Thymus (tissue), 11 donors: ENCODE results near the gene RPAP3. TPM values are rescaled to one million over a fixed set of nuclear protein-coding genes. Genes with fewer than 3 reads are reported as not detected.

Experiments
- DNase-seq, 9 donors: peaks; one replicate each; pipeline ENCODE4 v3.0.0-alpha.2; 2013; ENCODE audit warnings: low spot score in 9 of 9, low read depth in 6 of 9, missing footprints in 1 of 9
- H3K27ac ChIP-seq, 2 donors: one replicate each; pipeline ENCODE4 v1.5.1; 2013; ENCODE audit warnings: control low read depth in 1 of 2, low read depth in 1 of 2, low read length in 1 of 2, mild to moderate bottlenecking in 1 of 2, moderate library complexity in 1 of 2
- H3K27me3 ChIP-seq, 2 donors: one replicate each; pipeline ENCODE4 v1.5.1; 2013; ENCODE audit warnings: low read length in 1 of 2; ENCODE audit not compliant: control insufficient read depth in 2 of 2, insufficient read depth in 1 of 2
- H3K36me3 ChIP-seq, 2 donors: one replicate each; pipeline ENCODE4 v1.5.1; 2013; ENCODE audit warnings: low read length in 1 of 2, mild to moderate bottlenecking in 1 of 2, moderate library complexity in 1 of 2; ENCODE audit not compliant: control insufficient read depth in 2 of 2, insufficient read depth in 2 of 2
- H3K4me1 ChIP-seq, 2 donors: one replicate each; pipeline ENCODE4 v1.5.1; 2013; ENCODE audit warnings: low read length in 2 of 2; ENCODE audit not compliant: control insufficient read depth in 2 of 2, insufficient read depth in 2 of 2
- H3K4me3 ChIP-seq, 2 donors: one replicate each; pipeline ENCODE4 v1.5.1; 2013; ENCODE audit warnings: low read length in 2 of 2, control low read depth in 1 of 2, mild to moderate bottlenecking in 1 of 2
- H3K9me3 ChIP-seq, 2 donors: one replicate each; pipeline ENCODE4 v1.5.1; 2013; ENCODE audit warnings: low read length in 1 of 2, mild to moderate bottlenecking in 1 of 2; ENCODE audit not compliant: control insufficient read depth in 2 of 2, insufficient read depth in 1 of 2
- WGBS: extraction: QIAGEN DNeasy Blood & Tissue Kit; methylation state at CpG from one replicate; pipeline ENCODE4 v1.1.7; 2013; 5-methylcytosine and 5-hydroxymethylcytosine counted together
- polyA plus RNA-seq: library from polyadenylated mRNA; stranded (reverse); fragments of 200-250 nt; gene quantifications from one replicate; pipeline ENCODE4 v1.2.3, GENCODE V29; 2013
- total RNA-seq: library from RNA; stranded (reverse); fragments of 120-200 nt; gene quantifications from one replicate; pipeline ENCODE4 v1.2.4, GENCODE V29; 2013
- donor health status: healthy.

The RPAP3 gene
- total and polyA plus RNA-seq, 2 donors = 20.9 to 30.5 TPM

- H3K4me1 ChIP-seq = peaks cover 11 to 33% of the 10 kb centered on the region in 2 donors
- no peaks in the 10 kb centered on the region for H3K36me3 ChIP-seq
Measured at GRCh38 chr12:47717046-47717442, 11.2 kb upstream of the RPAP3 start.

DNA sequence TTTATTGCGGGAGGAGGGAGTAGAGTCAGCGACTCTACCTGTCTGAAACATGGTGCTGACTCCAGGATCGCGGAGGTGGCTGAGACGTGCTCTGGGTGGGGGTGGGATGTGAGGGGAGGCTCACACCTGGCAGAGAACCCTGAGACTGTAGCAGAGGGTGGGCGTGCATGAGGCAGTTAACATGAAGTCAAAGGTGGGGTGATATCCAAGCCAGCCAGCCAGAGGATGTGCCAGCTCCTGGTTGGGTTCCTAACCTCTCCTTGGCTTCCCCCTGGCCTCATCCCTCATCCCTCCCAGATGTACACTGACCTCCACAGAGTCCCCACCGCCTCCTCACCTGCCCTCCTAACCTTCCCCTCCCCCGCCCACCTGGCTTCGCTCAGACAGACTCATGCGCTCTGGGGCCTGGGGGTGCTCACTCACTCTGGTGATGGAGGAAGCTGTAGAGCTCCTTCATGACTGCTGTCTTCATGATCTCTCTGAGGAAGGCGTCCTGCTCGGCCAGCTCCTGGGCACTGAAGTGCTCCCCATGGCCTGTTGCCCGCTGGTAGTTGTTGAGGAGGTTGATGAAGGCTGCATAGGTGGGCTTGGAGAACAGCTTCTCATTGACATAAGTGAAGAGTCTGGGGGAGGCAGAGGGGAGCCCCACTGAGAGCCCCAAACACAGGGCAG lies 10.2 kb upstream of the RPAP3 start:
- Histone ChIP-seq H3K9me3 (no peaks in the 10 kb centered on the region), H3K27ac (peak overlapping the region in 1 of 2 donors; percentile 44), H3K36me3 (no peaks in the 10 kb centered on the region), H3K27me3 (no peaks in the 10 kb centered on the region), H3K4me1 (peaks cover 11 to 33% of the 10 kb centered on the region in 2 donors), H3K4me3 (no peak overlapping the region)
- no peak for DNase-seq
- WGBS = 93% methylated on average over 13 of the region's 13 CpGs

More at GRCh38 chr12:47717046-47717442, 11.2 kb upstream of the RPAP3 start:
- DNase-seq = no peak
- Histone ChIP-seq H3K9me3 (no peaks in the 10 kb centered on the region), H3K27me3 (no peaks in the 10 kb centered on the region), H3K27ac (no peak overlapping the region), H3K4me3 (no peak overlapping the region)
- WGBS = 89% methylated on average over 6 of the region's 6 CpGs

GRCh38 chr12:47715393-47715876 lies 9.6 kb upstream of the RPAP3 start:
- DNase-seq = peak; percentile 64 to 94 (median 82)
- 33% methylated on average over 10 of the region's 10 CpGs for WGBS
- Histone ChIP-seq H3K27ac (peak overlapping the region in 1 of 2 donors; percentile 44), H3K27me3 (no peaks in the 10 kb centered on the region), H3K9me3 (no peaks in the 10 kb centered on the region), H3K4me1 (peaks cover 11 to 33% of the 10 kb centered on the region in 2 donors), H3K36me3 (no peaks in the 10 kb centered on the region), H3K4me3 (no peak overlapping the region)

DNA sequence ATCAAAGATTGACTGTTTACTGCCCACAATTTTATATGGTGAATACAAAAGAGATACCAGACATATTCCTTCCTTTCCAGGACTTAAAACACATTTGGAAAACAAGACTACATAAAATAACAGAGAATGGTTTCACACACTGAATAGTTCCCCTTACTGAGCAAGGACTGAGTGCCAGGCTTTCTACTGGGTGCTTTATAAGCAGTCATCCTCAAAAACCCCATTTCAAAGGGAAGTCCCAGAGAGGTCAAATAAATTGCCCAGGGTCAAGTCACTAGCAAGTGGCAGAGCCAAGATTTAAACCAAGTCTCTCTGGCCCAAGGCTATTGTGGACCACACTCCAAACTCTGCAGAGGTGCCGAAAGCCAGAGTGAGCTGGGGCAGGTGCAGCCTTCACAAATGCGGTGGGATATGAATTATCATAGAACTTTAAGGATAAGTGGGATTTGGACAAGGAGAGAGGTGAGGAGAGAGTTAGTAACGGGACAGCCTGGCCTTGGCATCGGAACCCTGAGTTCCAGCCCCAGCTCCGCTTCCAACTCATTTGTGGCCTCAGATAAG lies 9.1 kb upstream of the RPAP3 start:
- WGBS = 60% methylated on average over 5 of the region's 5 CpGs
- Histone ChIP-seq H3K36me3 (no peaks in the 10 kb centered on the region), H3K4me1 (peaks cover 11 to 33% of the 10 kb centered on the region in 2 donors), H3K9me3 (no peaks in the 10 kb centered on the region), H3K27me3 (no peaks in the 10 kb centered on the region), H3K27ac (no peak overlapping the region), H3K4me3 (no peak overlapping the region)
- DNase-seq = no peak

GRCh38 chr12:47712171-47712570 lies 6.3 kb upstream of the RPAP3 start:
- DNase-seq = no peak
- H3K4me1 ChIP-seq = peaks cover 10 to 30% of the 10 kb centered on the region in 2 donors
- no peak overlapping the region for H3K4me3 ChIP-seq
- H3K27ac ChIP-seq = no peak overlapping the region
- H3K27me3 ChIP-seq = no peaks in the 10 kb centered on the region
- H3K9me3 ChIP-seq = no peaks in the 10 kb centered on the region
- 97% methylated on average over 6 of the region's 6 CpGs for WGBS
- H3K36me3 ChIP-seq = no peaks in the 10 kb centered on the region

GRCh38 chr12:47711448-47711847 lies 5.6 kb upstream of the RPAP3 start:
- Histone ChIP-seq H3K4me1 (peaks cover 13 to 26% of the 10 kb centered on the region in 2 donors), H3K9me3 (no peaks in the 10 kb centered on the region), H3K27me3 (no peaks in the 10 kb centered on the region), H3K4me3 (no peak overlapping the region), H3K36me3 (no peaks in the 10 kb centered on the region), H3K27ac (no peak overlapping the region)
- no peak for DNase-seq
- WGBS = 96% methylated on average over 5 of the region's 5 CpGs

DNA sequence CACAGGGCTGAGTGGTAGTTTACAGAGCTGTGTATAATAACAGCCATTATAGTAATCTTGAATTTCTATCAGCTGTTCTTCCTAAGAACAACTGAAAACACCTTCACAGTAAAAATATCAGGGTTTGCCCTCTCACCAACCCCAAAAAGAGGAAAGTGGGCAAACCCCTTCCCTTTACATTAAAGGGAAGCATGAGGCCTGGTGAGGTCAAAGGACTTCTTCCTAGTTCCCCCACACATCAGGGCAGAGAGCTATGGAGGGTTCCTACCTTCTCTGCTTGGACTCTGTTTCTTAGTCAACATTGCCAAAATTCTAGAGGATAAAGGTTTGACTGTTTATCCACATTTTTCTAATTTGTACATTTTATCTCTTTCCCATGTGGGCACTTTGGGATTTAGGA lies 4.4 kb upstream of the RPAP3 start:
- no peak for DNase-seq
- no peak overlapping the region for H3K27ac ChIP-seq
- no peaks in the 10 kb centered on the region for H3K36me3 ChIP-seq
- H3K4me1 ChIP-seq = peaks cover 15 to 16% of the 10 kb centered on the region in 2 donors
- no peaks in the 10 kb centered on the region for H3K9me3 ChIP-seq
- H3K4me3 ChIP-seq = no peak overlapping the region
- no peaks in the 10 kb centered on the region for H3K27me3 ChIP-seq

DNA sequence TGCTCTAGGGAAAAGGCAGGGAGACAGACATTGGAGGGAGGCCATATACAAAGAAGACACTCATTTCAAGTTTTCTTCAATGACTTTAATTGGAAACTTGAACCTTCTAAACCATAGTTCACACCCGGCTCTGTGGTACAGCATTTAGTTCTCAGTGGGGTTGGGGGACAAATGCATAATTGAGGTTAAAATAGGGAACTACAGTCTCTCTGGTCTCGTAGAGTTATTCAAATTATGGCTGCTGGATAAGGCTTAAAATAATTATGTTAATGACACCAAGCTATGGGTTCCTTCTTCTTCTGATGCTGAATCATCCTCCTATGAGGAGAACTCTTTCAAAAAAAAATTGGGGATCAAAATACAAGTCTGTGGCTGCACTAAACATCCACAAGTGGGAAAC lies 3.8 kb upstream of the RPAP3 start:
- Histone ChIP-seq H3K36me3 (no peaks in the 10 kb centered on the region), H3K4me1 (peaks cover 15 to 20% of the 10 kb centered on the region in 2 donors)
- 80% methylated on average over 2 of the region's 2 CpGs for WGBS

DNA sequence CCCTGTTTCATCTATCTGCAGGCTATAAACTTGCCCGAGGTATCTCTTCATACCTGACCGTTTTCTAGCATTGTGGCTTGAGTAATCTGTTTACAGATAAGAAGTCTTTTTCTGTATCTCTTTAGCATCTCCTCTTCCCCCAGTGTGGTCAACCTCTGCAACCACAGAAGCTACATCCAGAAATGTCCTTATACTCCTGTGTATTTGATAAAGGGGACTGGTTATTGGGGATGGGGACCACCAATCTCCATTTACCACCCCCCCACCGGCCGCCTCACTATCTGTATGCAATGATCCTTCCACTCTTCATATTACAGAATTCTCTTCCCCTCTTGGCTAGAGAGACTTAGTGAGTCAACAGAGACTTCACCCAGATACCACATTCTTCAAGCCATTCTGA lies 3.4 kb upstream of the RPAP3 start:
- Histone ChIP-seq H3K27ac (no peak overlapping the region), H3K27me3 (no peaks in the 10 kb centered on the region), H3K9me3 (no peaks in the 10 kb centered on the region), H3K4me3 (no peak overlapping the region), H3K36me3 (no peaks in the 10 kb centered on the region), H3K4me1 (peaks cover 15 to 22% of the 10 kb centered on the region in 2 donors)
- DNase-seq = no peak
- WGBS = 71% methylated on average over 4 of the region's 4 CpGs

More for the DNA sequence above, 3.8 kb upstream of the RPAP3 start:
- Histone ChIP-seq H3K27ac (no peak overlapping the region), H3K9me3 (no peaks in the 10 kb centered on the region), H3K27me3 (no peaks in the 10 kb centered on the region), H3K4me3 (no peak overlapping the region)
- DNase-seq = no peak
